HG02938 (cell line): ENCODE measurements around the gene GINS2.

Source experiments
- ATAC-seq: cut with Tn5 transposase; IDR thresholded peaks from one replicate; pipeline ENCODE4 v1.9.1; 2021; ENCODE audit warnings: mild to moderate bottlenecking, moderate library complexity; ENCODE audit not compliant: unreplicated experiment

The GINS2 gene

GRCh38 chr16:85716680-85717038 lies 27.9 kb upstream of the GINS2 start:
- no peak for ATAC-seq

GRCh38 chr16:85716022-85716679 lies 27.4 kb upstream of the GINS2 start:
- ATAC-seq = no peak

GRCh38 chr16:85715169-85716021 lies 26.6 kb upstream of the GINS2 start:
- ATAC-seq = no peak

- ATAC-seq = no peak
These were observed 24.0 kb upstream of the GINS2 start for GRCh38 chr16:85712801-85713200.

- ATAC-seq = no peak
These were observed 23.3 kb upstream of the GINS2 start for GRCh38 chr16:85711982-85712587.

- ATAC-seq = no peak
These were observed 22.0 kb upstream of the GINS2 start for GRCh38 chr16:85710732-85711131.

GRCh38 chr16:85709766-85710585 lies 21.2 kb upstream of the GINS2 start:
- no peak for ATAC-seq

GRCh38 chr16:85708338-85708737 lies 19.6 kb upstream of the GINS2 start:
- ATAC-seq = no peak

GRCh38 chr16:85707528-85708095 lies 18.9 kb upstream of the GINS2 start:
- no peak for ATAC-seq

GRCh38 chr16:85706449-85707034 lies 17.8 kb upstream of the GINS2 start:
- ATAC-seq = no peak

GRCh38 chr16:85704900-85705846 lies 16.4 kb upstream of the GINS2 start:
- ATAC-seq = no peak

GRCh38 chr16:85704011-85704410 lies 15.3 kb upstream of the GINS2 start:
- ATAC-seq = no peak

- no peak for ATAC-seq
These were observed 10.9 kb upstream of the GINS2 start for GRCh38 chr16:85699628-85700027.

GRCh38 chr16:85698935-85699558 lies 10.3 kb upstream of the GINS2 start:
- no peak for ATAC-seq

- ATAC-seq = no peak
These were observed 9.7 kb upstream of the GINS2 start for GRCh38 chr16:85698459-85698891.

- no peak for ATAC-seq
These were observed 8.7 kb upstream of the GINS2 start for GRCh38 chr16:85697431-85697830.

- no peak for ATAC-seq
These were observed 8.0 kb upstream of the GINS2 start for GRCh38 chr16:85696781-85697180.

- no peak for ATAC-seq
These were observed 6.7 kb upstream of the GINS2 start for GRCh38 chr16:85695196-85696128.
